NCI-H226 (cell line): ENCODE measurements around the gene AFTPH.

Experiments
- DNase-seq: peaks from one replicate; pipeline ENCODE4 v3.0.0-alpha.2; 2015

The AFTPH gene

DNA sequence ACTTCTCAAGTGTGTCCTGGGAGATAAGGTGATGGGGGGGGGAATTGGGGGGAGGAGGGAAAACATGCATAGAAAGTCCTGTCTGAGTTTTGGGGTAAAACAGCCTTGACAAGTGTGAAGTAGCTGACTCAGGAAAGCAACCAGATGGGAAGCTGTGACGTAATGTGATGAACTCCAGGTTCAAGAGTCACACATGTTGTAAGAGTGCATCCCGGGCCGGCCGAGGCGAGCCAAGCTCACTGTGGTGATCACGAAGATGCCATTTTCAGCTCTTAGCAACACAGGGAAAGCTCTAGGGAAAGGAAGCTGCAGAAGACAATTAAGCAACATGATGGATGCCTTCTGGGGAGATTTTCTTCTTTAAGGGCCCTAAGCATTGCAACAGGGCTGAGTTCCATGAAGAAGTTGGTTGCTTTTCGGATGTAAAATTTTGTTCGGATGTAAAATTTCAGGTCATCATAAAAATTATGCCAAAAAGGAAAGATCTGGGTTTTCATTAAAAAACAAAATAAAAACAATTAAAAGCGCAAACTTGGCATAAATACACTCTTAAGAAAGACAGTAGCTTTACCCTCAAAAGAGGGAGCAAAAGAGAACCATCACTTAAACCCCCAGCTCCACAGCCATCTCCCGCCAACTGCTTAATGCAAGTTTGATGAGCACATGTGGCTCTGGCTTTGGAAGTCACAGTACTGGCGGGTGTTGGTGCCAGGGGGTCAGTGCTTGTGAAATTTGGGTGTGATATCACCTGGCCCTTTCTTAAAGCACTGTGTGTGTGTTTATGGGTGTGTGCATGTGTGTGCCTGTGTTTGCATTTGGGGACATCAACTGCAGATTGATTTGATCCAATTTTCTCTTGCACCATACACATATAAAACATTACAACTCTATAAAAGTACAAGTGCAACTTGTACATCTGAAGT is 110.5 kb downstream of the AFTPH start:
- no peak for DNase-seq

DNA sequence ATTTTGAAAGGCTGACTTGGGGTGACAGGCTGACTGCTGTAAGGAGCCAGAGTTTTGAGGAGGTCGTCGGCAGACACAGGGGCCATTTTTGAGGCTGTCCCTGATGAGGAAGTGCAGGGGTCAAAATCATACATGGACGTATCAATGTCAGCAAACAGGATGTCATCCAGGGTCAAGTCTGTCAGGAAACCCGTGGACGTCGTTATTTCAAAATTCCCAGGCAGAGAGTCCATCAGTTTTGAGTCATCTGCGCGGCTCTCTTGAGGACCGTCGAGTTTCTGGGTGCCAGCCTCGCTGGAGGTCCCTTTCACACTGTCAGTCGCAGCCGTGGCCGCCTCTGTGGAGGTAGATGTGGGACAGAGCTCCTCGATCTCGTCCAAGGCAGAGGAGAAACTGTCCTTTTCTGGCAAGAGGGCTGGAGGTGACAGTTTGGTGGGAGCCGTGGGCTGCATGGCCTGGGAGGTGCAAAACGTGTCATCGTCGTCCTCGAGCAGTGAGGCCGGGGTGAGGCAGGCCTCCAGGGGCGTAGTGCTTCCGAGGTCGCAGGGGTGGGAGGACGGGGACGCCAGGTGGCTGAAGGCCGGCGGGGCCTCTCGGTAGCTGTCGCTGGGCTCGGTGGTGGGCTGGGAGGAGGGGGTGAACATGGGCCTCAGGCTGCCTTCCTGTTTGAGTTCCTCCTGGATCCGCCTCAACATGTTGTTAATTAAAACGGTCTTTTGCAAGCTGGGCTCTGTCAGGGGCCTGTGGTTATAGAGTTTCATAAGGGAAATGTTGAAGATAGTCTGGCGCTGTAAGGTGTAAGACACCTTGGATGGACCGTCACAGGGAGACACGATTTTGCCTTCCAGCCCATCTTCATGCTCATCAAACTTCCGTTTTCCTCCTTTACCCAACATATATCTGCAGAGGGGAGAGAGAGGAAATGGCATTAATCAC is 112.1 kb downstream of the AFTPH start:
- no peak for DNase-seq

DNA sequence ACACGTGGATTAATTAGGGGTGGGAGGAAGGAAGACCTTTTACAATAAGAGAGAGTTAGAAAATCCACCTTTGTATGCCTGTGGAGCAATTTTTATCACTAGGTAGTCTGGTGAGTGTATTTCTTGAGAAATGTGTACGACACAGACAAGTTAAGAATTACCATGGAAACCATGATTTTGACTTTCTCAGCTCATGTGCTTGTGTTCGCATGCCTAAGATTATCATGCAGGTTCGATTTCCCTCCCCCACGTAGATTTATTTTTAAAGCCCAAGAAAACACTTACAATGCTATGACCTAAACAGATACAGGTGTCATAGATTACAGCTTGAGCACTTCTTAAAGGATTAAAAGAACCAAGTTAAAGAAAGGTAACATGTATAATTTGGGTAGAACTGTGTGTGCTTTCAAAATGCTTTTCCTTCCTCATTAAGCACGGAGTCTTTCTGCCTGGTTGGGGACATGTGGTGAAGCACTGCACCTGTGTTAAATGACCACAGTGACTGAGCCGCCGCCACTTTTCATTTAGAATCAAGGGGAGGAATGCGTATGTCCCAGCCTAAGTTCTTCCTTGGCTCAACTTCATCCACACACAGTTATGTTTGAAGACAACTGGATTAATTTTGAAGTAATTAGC is 113.0 kb downstream of the AFTPH start:
- no peak for DNase-seq

DNA sequence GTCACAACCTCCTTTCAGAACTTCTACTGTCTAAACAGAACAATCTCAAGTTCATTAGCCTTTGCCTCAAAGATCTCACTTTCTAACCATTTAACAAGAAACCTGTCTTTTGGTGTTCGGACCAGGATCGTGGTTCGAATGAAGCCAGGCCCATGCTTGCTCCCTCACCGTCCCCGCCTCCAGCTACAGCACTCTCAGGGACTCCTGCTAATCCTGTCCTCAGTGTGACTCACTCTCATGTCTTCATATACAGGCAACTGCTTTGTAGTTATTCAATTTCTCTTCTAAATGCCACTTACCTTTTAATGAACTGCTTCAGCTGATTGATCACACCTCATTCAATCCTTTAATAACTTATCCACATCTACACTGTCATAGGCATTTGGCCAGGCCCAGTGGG is 113.8 kb downstream of the AFTPH start:
- DNase-seq, result no peak

DNA sequence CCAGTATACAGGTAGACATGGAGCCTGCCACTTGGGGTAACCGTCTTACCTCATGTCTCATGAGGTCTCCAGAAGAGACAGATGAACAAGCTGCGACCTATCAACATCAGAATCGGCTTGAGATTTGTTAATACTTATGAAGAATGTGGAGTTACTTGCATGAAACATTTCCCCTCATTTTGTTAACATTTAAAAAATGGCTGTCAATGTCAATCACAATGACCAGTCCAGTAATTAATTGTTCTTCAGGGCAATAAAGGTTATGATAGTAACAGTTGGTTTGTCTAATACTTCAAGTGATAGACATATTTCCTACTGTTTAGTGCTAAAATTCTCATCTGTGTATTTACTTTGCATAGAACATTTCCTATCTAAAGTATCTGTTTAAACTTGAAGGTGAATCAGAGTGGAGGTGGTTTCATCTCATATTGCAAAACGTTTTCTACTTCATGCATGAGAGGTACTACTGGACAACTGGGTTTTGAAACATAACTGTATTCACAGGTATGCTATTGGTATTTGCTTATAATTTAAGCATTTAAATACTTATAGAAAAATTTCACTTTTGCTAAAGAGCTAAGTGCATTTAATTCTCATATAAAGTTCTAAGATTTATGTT is 114.5 kb downstream of the AFTPH start:
- DNase-seq, result no peak

DNA sequence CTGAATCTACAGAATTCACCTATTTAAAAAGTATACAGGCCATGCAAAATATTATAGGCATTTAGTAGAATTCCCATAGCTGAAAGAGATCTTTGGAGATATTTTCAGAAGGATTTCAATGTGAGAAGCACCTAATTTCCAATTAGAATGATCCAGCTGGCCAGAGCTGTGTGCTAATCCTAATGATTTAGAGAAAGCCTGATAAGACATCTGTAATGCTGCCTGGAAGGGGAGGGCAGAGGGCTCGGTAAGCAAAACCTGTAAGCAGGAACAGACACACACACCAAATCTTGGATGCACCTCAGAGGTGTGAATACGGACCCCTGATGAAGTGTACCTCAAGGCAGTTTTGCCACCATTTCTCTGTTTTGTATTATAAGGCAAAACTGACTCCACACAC is 115.6 kb downstream of the AFTPH start:
- DNase-seq, result no peak

DNA sequence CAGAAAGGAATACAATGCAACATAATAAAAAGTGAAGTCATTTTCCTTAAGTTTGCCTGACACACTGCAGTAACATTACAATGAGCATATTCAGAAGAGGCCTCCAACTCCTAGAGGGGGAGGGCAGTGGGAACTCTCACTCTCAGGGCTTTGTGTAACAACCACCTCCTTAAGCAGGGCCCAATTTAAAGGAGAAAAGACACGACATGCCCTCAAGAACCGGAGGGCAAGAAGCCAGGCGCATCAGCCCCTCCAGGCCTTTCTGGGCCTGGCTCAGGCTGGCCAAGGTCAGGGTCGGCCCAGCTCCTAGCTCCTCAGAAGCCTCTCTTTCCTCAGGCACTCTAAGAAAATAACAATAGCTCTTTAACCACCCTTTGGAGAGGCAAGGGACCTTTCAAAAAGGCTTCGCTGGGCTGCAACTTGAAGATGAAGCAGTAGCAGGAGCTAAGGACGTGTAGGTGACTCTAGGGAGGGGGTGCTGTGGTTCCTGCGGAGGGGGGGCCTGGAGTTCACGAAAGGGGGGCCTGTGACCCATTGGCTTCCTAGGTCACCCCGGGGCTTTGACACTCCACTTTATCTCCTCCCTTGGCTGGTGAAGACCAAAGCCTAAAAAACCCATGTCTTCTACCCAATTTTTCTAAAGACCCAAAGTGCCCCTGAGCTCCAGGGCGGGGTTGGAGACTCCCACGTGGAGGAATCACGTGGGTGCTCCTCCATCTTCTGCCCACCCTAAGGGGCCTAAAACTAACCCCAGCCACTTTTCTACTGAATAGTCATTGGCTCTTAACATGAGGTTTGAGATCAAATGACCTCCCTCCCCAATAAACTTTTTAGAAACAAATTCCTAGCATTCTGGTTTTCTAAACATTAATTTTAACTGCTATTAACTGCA is 116.3 kb downstream of the AFTPH start:
- DNase-seq, result no peak

DNA sequence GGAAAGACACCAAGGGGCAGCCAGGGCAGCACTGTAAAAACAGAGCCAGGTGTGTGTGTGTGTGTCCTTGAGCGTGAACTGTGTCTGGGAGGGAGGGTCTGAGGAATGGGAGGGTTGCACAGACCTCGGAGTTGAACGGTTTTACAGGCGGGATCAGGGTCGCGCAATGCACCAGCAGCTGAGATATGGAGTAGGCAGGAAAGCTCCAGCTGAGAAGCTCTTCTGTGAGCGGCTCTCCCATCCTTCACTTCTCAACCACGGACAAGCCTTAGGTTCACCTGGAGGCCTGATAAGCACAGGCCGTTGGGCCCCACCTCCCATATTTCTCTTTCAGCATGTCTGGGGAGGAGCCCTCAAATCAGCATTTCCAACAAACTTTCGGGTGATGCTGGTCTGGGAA is 117.5 kb downstream of the AFTPH start:
- no peak for DNase-seq
